GM19025 (cell line): ENCODE data around the gene ERBB4.

Experiments used
- ATAC-seq: cut with Tn5 transposase; IDR thresholded peaks from one replicate; pipeline ENCODE4 v1.9.1; 2021; ENCODE audit warnings: mild to moderate bottlenecking, low read depth, moderate library complexity; ENCODE audit not compliant: unreplicated experiment

ERBB4 gene

GRCh38 chr2:212158081-212158480, 380.5 kb downstream of the ERBB4 start:
- no peak for ATAC-seq

- no peak for ATAC-seq
Observed at GRCh38 chr2:212157012-212157411, 381.6 kb downstream of the ERBB4 start.

- no peak for ATAC-seq
Observed at GRCh38 chr2:212156088-212156487, 382.5 kb downstream of the ERBB4 start.

- no peak for ATAC-seq
Observed at GRCh38 chr2:212154477-212154878, 384.1 kb downstream of the ERBB4 start.

GRCh38 chr2:212153923-212154322, 384.7 kb downstream of the ERBB4 start:
- no peak for ATAC-seq

GRCh38 chr2:212147921-212148513, 390.6 kb downstream of the ERBB4 start:
- no peak for ATAC-seq

GRCh38 chr2:212146416-212146815, 392.2 kb downstream of the ERBB4 start:
- no peak for ATAC-seq

GRCh38 chr2:212145121-212145520, 393.5 kb downstream of the ERBB4 start:
- no peak for ATAC-seq

- no peak for ATAC-seq
Observed at GRCh38 chr2:212142631-212143030, 396.0 kb downstream of the ERBB4 start.

- no peak for ATAC-seq
Observed at GRCh38 chr2:212141499-212141898, 397.1 kb downstream of the ERBB4 start.

GRCh38 chr2:212136216-212136795, 402.3 kb downstream of the ERBB4 start:
- no peak for ATAC-seq

- ATAC-seq: no peak
Observed at GRCh38 chr2:212135739-212136138, 402.9 kb downstream of the ERBB4 start.

GRCh38 chr2:212133337-212133736, 405.3 kb downstream of the ERBB4 start:
- no peak for ATAC-seq

- no peak for ATAC-seq
Observed at GRCh38 chr2:212124598-212124997, 414.0 kb downstream of the ERBB4 start.

GRCh38 chr2:212119591-212119990, 419.0 kb downstream of the ERBB4 start:
- no peak for ATAC-seq

- ATAC-seq: no peak
Observed at GRCh38 chr2:212117926-212118325, 420.7 kb downstream of the ERBB4 start.

GRCh38 chr2:212114489-212114888, 424.1 kb downstream of the ERBB4 start:
- no peak for ATAC-seq

GRCh38 chr2:212112401-212112800, 426.2 kb downstream of the ERBB4 start:
- ATAC-seq: no peak

- ATAC-seq: no peak
Observed at GRCh38 chr2:212109792-212110680, 428.6 kb downstream of the ERBB4 start.

GRCh38 chr2:212109217-212109616, 429.4 kb downstream of the ERBB4 start:
- no peak for ATAC-seq

GRCh38 chr2:212107989-212108388, 430.6 kb downstream of the ERBB4 start:
- ATAC-seq: no peak

GRCh38 chr2:212107014-212107413, 431.6 kb downstream of the ERBB4 start:
- no peak for ATAC-seq
